ENCODE measurements around the gene MAGI3.

DNA sequence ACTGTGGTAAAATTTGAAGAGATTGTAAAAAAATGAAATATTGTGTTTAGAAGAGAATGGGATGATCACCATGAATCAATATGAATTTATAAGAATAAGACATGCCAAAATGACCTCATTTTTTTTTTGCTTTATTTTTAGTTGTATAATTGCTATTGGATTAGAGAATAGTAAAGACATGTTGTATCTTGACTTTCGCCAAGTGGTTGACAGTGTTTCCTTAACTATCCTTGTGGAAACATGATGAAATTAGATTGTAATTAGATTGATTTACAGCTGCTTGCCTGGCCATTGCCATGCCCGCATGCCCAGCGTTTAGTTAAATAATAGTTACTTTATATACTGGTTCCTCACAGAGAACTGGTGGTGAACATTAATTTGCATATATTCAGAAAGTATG is 154.9 kb downstream of the MAGI3 start:
- TF ChIP-seq HNRNPK (IDR thresholded peaks at IDR 0.05; ENCODE audit: low read depth, low read length, poor library complexity, severe bottlenecking) (no peak), TAF1 (CRISPR knock-in tag; IDR thresholded peaks at IDR 0.05) (no peak), ZNF546 (CRISPR knock-in tag; conservative IDR thresholded peaks at IDR 0.05) (no peak), ELF1 (CRISPR knock-in tag; IDR thresholded peaks at IDR 0.05) (no peak), CBX5 (CRISPR knock-in tag; IDR thresholded peaks at IDR 0.05; ENCODE audit: borderline replicate concordance) (no peak), JUND (CRISPR knock-in tag; IDR thresholded peaks at IDR 0.05) (no peak), IKZF4 (CRISPR knock-in tag; IDR thresholded peaks at IDR 0.05; ENCODE audit: borderline replicate concordance, low read depth, not compliant biosample characterization) (no peak), FIP1L1 (IDR thresholded peaks at IDR 0.05; ENCODE audit: borderline replicate concordance, insufficient read depth, low read depth, low read length) (no peak), ZZZ3 (CRISPR knock-in tag; IDR thresholded peaks at IDR 0.05; ENCODE audit: borderline replicate concordance) (no peak), FOXK2 (IDR thresholded peaks at IDR 0.05) (no peak), SUZ12 (IDR thresholded peaks at IDR 0.05; ENCODE audit: low read depth, low read length) (no peak), CENPT (CRISPR knock-in tag; IDR thresholded peaks at IDR 0.05; ENCODE audit: low read depth) (no peak)
- TF ChIP-seq, protein P1, sequence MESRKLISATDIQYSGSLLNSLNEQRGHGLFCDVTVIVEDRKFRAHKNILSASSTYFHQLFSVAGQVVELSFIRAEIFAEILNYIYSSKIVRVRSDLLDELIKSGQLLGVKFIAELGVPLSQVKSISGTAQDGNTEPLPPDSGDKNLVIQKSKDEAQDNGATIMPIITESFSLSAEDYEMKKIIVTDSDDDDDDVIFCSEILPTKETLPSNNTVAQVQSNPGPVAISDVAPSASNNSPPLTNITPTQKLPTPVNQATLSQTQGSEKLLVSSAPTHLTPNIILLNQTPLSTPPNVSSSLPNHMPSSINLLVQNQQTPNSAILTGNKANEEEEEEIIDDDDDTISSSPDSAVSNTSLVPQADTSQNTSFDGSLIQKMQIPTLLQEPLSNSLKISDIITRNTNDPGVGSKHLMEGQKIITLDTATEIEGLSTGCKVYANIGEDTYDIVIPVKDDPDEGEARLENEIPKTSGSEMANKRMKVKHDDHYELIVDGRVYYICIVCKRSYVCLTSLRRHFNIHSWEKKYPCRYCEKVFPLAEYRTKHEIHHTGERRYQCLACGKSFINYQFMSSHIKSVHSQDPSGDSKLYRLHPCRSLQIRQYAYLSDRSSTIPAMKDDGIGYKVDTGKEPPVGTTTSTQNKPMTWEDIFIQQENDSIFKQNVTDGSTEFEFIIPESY (CRISPR knock-in tag; IDR thresholded peaks at IDR 0.05): no peak
- TF ChIP-seq, protein P2, sequence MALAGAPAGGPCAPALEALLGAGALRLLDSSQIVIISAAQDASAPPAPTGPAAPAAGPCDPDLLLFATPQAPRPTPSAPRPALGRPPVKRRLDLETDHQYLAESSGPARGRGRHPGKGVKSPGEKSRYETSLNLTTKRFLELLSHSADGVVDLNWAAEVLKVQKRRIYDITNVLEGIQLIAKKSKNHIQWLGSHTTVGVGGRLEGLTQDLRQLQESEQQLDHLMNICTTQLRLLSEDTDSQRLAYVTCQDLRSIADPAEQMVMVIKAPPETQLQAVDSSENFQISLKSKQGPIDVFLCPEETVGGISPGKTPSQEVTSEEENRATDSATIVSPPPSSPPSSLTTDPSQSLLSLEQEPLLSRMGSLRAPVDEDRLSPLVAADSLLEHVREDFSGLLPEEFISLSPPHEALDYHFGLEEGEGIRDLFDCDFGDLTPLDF (CRISPR knock-in tag; IDR thresholded peaks at IDR 0.05): no peak
